ENCODE data around the gene C6.
"Not testable (repeated sequence)": the region's sequence is repeated elsewhere in the genome, so short reads cannot be mapped to it uniquely, and the experiment has no call there.

The C6 gene

DNA sequence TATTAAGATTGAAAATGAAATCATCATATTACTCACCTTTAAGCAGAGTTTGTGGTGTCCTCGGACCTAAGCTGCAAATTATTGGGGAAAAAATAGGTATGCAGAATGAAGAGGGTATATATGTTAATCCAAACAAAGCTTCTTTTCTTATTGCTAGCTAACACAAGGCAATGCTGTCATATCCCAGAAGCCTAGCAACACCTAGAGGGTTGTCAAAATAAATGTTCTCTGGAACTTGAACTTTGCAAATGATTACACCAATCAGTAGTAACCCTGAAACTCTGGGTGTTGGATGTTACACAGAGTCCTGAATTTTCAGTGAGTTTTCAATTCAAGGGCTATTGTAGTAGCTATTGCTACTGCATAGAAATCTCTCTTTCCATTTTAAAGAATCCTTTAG is at the start of gene C6:
C6 (minus strand) TSS at position 193 of the 400 bp plus-strand sequence. CDS start 10,302 bp downstream, outside the sequence.
- no peak for DNase-seq

DNA sequence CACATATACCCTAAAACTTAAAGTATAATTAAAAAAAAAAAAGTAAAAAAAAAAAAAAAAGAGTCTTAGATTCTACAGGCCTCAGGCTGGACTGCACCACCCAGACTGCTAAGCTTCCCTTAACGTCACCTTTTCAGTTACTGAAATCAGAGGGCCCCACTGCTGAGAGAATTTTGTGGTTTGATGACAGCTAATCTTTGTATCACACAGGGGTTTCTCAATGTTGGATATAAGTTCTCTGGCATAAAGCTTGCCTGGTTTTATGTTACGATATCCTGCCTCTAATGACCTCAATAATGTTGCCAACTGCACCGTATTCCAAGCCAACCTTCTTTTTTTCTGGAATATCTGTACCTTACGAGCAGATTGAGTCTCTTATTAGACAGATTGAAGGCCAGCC is 43.1 kb upstream of the C6 start:
- DNase-seq: no peak

DNA sequence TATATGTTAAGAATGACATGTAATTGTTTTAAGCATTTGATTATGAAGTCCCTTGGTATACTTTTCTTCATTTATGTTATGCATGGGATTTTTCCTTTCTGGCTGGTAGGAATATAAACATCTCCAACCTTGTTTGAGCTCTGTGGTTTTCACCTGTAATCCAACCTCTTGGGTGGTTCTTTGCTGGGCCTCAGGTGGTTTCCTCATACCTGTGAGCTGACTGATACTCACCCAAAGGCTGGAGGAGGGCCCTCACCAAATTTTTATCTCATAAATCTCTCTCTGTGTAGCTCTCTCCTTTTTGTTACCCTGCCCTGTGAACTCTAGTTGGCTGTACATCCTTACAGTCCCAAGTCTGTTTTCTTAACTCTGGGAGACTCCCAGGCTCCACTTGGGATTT is 39.8 kb upstream of the C6 start:
- DNase-seq: no peak

DNA sequence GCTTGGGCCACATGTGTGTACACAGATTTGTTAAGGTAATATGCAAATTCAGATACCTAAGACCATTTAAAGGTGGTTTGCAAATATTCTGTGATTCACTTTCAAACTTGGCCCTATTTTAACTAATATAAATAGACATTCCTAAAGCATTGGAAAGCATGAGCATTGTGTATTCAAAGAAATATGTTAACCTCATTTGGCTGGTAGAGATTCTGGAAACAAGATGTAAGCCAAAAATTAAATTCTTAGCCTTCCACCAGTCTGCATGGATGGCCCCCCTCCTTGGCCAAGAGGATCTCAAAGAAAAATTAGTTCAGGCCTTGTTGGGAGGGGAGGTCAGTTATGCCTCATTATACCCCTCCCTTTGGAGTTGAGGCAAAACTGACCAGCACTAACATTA is 38.7 kb upstream of the C6 start:
- DNase-seq: no peak

DNA sequence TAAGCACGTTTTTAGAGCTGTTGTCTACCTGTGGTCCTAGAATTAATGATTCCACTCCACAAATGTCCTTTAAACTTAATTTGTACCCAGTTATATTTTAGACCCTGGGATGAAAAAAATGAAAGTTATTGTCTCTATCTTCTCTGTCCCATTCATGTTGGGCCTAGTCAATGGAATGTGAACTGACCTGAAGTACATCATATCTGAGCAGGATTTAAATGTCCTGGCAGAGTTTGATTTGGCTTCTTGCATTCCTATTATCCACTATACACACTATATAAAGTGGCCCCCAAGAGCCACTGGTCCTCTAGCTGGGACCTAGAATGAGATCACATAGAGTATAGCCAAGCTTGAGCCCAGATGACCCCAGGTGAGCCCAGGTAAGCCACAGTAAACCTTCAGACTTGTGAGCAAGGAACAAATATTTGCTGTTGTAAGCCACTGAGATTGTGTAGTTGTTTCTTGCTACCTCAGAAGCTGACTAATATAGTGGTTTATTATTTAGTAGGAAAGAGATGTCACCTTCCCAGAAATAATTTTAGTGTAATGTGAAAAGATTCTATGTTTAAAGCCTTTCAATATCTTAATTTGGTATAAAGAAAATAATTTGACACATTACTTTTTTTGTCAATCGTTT is 37.1 kb upstream of the C6 start:
- DNase-seq: no peak

DNA sequence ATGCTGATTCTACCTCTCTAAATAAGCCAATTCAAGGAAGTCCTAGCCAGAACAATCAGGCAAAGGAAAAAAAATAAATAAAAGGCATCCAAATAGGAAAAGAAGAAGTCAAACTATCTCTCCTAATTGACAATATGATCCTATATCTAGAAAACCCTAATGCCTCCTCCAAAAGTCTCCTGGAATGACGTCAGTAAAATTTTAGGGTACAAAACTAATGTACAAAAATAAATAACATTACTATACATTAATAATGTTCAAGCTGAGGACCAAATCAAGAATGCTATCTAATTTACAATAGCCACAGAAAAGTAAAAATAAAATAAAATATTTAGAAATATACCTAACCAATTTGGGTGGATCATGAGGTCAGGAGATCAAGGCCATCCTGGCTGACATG is 33.8 kb upstream of the C6 start:
- DNase-seq: no peak

DNA sequence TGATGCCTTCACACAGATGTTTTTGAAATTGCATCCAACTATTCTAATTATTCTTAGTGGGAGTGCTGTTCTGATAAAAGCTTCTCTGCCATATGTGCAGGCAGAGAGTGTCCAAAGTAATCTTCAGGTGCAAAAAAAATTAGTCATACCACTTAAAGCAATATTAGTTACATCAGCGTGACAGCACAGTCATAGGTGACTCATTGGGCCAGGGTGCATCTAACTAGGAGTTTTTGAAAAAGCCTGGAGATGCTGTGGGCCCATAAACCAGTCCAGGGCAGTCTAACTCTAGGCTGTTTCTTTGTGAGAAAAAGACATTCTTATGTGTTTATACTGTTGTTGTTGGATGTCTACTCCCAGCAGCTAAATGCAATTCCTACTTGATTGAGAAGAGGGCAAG is 33.0 kb upstream of the C6 start:
- no peak for DNase-seq

DNA sequence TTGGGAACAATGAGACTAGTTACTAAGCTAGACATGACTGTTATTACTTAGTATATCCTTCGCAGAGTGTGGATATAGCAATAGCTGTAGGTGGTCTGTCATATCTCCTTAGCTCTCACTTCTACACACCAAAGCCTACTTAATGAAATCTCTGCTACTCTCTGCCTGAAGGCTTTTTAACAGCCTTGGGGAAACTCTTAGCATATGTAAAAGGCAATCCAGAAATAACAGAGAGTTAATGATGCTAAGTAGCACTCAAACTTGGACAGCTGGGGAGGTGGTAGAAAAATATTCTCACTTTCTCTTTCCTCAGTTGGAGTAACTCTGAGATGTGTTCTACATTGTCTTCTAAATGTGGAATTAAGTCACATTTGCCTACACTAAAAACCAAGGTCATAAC is 30.2 kb upstream of the C6 start:
- DNase-seq: no peak

DNA sequence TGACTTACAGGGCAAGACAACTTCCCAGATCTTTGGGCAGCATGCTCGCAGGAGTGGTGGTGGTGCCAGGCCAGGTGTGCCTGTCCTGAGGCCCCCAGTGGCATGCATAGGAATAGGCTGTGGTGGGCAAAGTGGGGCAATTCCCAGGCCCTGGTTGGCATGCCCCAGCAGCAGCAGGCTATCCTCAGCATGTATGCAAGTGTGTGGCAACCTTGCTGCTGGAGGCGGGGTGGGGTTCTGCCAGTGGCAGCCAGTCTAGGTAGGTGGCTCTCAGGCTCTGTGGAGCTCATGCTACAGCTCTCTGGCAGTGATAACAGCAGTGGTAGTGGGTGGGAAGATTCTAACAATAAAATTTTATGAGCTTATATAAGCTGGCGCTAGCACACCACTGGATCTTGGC is 27.7 kb upstream of the C6 start:
- no peak for DNase-seq

DNA sequence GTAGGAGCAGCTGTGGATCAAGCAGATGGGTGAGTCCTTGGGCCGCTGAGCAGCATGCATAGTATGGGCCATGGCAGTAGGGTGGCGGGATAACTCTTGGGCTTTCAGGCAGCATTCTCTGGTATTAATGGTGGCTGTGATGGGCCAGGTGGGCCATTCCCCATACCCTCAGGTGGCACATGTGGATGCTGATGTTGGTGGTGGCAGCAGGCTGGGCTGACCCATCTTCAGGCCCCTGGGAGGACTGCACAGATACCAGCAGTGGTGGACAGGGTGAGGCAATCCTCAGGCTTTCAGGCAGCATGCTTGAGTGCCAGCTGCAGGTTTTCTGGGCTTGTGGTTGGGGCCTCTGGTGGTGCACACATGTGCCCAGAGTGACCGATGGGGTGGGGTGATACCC is 27.1 kb upstream of the C6 start:
- DNase-seq: no peak

DNA sequence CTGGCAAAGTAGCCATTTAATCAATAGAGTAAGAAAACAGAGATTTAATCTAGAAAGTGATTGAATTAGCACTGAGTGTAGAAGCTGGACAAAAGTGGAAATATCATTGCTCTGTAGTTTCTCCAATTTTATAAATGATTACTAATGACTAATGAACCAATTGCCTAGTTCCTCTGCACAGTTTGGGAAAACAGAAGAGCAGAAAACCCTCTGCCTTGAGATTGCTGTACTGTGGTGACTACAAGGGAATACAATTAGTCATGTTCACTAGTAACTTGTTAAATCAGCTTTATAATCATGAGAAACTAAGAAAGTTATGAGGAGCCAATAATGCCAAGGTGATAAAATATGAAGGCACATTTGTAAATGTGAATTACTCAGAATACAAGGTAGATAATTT is 21.1 kb upstream of the C6 start:
- no peak for DNase-seq

DNA sequence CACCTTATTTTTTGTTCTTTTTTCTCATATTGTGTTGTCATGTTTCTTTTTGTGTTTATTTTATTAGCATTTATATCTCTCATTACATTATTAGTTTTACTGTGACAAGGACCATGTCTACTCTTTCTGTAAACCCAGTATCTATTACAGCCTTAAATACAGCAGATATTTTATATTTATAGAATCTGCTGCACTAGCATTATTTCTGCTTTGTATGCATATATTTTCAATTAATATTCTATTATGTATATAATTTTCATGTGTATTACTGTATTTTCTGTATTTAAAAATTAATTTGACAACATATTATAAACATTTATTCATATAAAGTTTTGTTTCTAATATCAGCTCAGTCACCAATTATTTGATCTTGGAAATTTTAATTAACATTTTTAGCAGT is 19.5 kb upstream of the C6 start:
- DNase-seq: no peak

DNA sequence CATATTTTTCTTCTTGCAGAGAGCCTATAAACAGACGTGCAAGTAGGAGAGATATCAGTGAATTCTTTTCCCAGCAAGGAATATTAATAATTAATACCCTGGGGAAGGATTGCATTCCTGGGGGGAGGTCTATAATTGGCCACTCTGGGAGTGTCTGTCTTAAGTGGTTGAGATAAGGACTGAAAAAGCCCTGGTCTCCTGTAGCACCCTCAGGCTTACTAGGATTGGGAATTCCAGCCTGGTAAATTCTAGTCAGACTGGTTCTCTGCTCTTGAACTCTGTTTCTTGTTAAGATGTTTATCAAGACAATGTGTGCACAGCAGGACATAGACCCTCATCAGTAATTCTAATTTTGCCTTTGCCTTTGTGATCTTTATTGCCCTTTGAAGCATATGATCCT is 16.9 kb upstream of the C6 start:
- DNase-seq: not testable (repeated sequence)

DNA sequence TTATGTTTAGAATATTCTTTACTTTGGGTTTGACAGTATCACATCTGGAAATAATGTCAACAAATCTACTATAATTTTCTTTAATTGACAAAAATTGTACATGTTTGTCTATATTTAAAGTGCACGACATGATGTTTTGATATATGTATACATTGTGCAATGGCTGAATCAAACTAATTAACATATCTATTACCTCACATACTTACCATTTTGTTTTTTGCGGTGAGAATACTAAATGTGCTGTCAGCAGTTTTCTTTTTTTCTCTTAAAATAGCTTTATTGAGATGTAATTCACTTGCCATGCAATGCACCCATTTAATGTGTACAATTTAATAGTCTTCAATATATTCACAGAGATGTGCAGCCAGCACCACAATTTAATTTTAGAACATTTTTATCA is 10.6 kb upstream of the C6 start:
- no peak for DNase-seq

DNA sequence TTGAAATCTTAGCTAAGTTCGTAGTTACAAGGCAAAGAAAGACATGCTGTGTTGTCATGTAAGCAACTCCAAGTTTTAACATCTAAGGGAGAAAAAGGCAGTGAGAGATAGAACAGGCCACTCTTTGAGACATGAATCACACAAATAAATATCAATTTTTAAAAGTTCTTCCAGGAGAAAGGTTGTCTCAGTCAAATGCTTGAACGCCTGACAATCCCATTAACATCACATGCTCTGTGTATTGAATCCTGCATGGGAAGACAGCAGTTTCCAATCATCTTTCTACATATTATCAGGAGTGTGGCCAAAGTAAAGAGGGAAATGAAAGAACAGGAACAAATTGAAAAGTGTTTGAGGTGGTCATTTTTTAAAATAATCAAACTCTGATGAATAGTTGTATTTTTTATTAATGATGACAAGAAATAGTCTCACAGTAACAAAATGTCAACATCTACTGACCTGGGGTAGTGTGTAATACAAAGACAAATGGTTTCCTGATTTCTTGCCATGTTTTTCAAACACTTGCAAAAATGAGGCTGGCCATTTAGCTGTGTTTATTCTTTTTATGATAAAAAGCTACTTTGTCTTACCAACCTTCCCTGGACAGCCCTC is 6.4 kb upstream of the C6 start:
- no peak for DNase-seq

DNA sequence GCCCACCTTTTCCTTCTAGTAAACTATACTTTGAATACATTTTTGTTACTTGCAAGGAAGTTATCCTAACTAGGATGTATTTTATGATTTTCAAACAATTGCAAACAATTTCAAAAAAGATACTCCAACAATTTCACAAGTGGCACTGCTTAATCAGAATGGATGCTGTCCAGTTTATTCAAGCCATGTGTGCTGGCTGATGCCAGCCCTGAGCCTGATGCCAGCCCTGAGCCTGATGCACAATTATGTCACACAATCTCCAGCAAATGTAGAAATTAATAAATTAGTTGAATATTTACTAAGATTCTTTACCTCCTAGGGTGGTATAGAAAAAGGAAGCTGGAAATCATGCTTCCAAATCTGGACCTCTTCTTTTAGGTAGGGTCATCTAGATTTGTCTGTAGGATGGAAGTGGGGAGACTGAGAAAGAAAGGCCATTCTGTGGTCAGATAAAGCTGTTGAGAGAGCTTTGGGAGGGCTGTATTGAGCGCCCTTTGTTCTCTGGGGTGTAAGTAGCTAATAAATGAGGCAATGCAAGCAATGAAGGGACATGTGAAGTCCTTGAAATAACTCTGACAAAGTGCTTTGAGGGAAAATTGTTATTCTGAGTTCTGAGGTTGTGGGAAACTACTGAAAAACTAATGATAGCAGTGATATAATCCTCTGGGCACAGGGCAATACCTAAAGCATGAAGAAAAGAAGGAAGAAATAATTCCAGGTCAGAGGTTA is 5.8 kb upstream of the C6 start:
- no peak for DNase-seq

DNA sequence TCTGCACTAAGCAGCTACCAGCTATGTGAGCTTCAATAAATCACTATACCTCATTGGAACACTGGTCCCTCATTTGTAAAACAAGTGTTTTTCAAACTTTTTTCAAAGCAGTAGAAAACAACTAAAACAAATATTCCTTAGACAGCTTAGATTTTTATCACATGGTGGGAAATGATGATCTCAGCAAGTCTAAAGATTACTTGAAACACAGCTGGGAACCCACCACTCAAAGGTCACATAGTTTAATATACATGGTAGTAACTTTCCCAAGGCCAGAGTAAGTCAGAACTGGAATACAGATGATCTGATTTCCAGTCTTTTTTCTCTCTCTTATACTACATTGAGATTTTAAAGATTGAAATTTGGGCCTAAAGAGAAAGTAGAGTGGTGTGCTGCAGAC is 850 bp upstream of the C6 start:
- no peak for DNase-seq

DNA sequence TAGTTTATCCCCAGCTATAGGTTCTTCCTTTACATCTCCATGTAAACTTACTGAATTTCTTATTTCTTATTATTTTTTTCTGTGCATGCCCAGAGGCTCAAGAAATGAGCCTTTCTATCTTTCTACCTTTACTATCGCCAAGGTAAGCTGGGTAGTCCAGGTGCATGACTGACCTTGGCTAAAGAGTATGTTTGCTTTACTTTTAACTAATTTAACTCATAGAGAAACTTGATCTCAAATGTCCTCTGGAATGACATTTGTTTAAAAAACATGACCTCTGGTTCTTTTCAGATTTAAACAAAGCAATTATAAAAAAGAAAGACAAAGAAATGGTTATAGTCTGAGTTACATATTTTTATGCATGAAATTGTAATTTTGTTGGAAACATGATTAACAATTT is 397 bp downstream of the C6 start:
- no peak for DNase-seq

DNA sequence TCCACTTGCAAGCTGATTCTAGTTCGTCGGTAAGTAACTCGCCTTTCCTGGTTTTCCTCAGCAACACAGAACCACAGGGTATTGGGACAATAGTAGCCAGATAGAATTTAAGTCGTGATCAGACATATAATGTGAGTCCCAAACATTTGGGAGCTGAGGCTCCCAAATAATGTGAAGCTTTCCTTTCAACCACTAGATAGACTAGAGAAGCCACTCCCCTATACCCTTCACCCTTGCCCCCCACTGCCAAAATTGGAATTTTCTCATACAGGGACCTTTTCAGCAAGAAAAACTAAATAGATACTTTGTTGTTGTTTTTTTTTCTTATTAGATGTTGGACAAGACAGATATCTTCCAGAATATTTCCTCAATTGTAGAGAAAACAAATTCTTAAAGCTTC is 1.9 kb downstream of the C6 start:
- DNase-seq: no peak

DNA sequence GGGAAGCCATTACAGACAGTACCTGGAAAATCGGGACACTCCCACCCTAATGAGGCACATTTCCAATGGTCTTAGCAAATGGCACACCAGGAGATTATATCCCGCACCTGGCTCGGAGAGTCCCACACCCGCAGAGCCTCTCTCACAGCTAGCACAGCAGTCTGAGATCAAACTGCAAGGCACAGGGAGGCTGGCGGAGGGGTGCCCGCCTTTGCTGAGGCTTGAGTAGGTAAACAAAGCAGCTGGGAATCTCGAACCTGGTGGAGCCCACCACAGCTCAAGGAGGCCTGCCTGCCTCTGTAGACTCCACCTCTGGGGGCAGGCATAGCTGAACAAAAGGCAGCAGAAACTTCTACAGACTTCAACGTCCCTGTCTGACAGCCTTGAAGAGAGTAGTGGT is 7.9 kb downstream of the C6 start:
- not testable (repeated sequence) for DNase-seq

DNA sequence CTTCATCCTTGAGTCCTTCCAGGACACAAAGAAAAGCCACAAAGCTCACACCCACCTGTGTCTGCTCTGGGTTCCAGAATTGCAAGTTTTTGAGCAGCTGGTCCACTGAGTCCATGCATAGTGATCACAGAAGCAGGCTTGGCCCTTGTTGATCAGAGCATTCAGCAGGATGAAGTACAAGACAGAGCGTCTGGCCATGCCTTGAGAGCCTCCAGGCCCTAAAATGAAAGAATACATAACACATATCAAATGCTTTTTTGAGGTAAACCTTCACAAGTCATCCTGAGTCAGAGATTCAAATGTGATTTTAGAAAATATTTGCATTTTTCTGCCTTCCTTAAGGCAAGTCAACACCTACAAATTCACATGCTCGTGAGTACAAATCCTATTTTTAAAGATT is 10.3 kb downstream of the C6 start:
- DNase-seq: no peak

DNA sequence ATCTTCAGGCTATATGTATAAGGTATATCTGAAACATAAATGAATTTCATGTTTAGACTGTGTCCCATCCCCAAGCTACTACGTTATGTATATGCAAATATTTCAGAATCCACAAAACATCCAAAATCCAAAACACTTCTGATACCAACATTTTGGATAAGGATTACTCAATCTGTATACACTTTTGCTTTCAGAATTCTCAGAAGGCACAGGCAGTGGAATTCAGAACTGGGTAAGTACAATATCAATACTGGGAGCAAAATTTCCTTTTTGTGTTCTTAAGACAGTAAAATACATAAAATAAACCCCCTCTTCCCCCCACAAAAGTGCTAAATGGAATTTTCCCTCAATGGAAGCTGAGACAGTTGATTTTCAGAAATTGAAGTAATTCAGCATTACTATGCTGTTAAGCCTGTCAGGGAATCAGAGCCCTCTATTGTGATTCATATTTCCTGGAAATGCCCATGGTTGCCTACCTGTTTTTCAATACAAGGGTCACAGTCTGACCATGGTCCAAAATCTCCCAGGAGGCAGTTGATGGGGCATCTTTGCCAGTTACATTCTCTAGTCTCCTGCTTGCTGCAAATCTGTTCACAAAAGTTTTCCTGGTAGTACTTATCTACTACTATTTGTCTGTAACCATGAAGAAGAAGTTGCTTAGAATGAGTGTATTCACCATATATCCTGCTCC is 12.1 kb downstream of the C6 start:
- no peak for DNase-seq

DNA sequence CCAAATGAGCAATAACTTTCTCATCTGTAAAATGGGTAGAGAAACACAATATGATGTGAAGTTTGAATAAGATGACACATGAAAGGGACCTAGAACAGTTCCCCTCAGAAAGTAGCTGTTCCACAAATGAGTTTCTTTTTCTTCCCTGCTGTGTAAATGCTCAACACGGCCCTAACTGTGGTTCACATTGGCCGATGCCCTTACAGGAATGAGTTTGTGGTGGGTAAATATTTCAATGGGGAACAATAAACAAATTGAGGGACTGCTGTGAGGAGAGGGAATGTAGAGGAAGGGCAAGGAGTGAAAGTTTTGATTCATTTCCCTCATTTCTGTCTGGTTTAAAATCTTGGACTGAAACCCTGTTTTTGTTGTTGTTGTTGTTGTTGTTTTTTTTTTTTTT is 12.8 kb downstream of the C6 start:
- no peak for DNase-seq

DNA sequence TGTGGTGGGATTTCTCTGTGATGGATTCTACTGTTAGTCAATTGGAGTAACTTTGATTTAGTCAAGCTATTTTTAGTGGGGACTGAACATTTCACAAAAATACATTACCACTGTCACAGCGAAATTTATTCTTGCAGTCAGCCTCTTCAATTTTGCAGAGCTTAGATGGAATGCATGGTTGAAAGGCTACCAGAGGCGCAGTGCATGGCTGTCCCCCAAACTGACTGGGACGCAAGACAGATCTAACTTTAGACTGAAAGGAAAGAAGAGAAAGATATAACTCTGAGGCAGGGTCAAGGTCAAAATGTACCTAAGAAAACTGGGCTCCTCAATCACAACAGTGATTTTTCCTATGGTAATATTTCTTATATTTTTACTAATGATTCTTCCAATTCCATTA is 13.7 kb downstream of the C6 start:
- DNase-seq: no peak
